ENCODE measurements around the gene HPSE2. TPM values are rescaled to one million over a fixed set of nuclear protein-coding genes. Genes with fewer than 3 reads are reported as not detected.

The HPSE2 gene
- total and polyA plus RNA-seq, 2 of the 13 experiments (the other 11 are each of a cell fraction or from before 2014, with no cell fraction given): 0.01 TPM; not detected in 1

GRCh38 chr10:98572594-98572993 is 663.1 kb downstream of the HPSE2 start:
- H3K36me3 ChIP-seq (replicated peaks in 1 of 2; ENCODE audit: control insufficient read depth in 1 of 2, insufficient read depth in 2 of 2, low read length in 2 of 2): no peaks in the 10 kb centered on the region
- CTCF ChIA-PET (ENCODE audit: low intra/inter-chr PET ratio, low total read pairs): no interaction called here
- POLR2A ChIA-PET: no interaction called here
- ATAC-seq (no peak), FAIRE-seq (no peak), DNase-seq (ENCODE audit: low spot score) (no peak)
- 3% methylated on average over 5 of the region's 5 CpGs for WGBS (ENCODE audit: low lambda C conversion rate)
- intact Hi-C loops (cut with micrococcal nuclease; ENCODE audit: unreplicated experiment) (no loop called here), in situ Hi-C loops (cut with HindIII; ENCODE audit: extremely low pct_ligation_motif_present, low pct_unique_long_range_greater_than_20kb) (no loop called here)
- no TSS peak for BruUV-seq (replicated peaks)
- no peaks in the 10 kb centered on the region; a peak in 1 of 5 replicates for H3K27me3 ChIP-seq (ENCODE audit: control insufficient read depth in 1 of 2, insufficient read depth in 2 of 2, low read length in 2 of 2)
- no peaks in the 10 kb centered on the region for H3K4me1 ChIP-seq (ENCODE audit: insufficient read depth, low read length)
- no peak overlapping the region for H3K4me2 ChIP-seq (ENCODE audit: low read depth, low read length)
- H3K9me3 ChIP-seq (ENCODE audit: low read length): no peaks in the 10 kb centered on the region
- no peak overlapping the region for H3K4me3 ChIP-seq (replicated peaks in 1 of 3; ENCODE audit: insufficient read depth in 1 of 3, low read depth in 2 of 3, low read length in 3 of 3)
- no peak overlapping the region for H3K9ac ChIP-seq (ENCODE audit: insufficient read depth, low read depth, low read length)
- H4K20me1 ChIP-seq (ENCODE audit: insufficient read depth, low read length): no peaks in the 10 kb centered on the region
- H3K27ac ChIP-seq (ENCODE audit: extremely low read length, insufficient read depth, low read length): no peak overlapping the region
- no peak overlapping the region for H2AFZ ChIP-seq (ENCODE audit: low read length)
- TF ChIP-seq NCOA5 (CRISPR knock-in tag; IDR thresholded peaks at IDR 0.05): no peak
- TF ChIP-seq HNRNPLL (IDR thresholded peaks at IDR 0.05; ENCODE audit: low read depth, low read length, poor library complexity, severe bottlenecking): no peak
- no peak for TF ChIP-seq MTF2 (CRISPR knock-in tag; IDR thresholded peaks at IDR 0.05; ENCODE audit: borderline replicate concordance)
- no peak for TF ChIP-seq ZNF776 (CRISPR knock-in tag; IDR thresholded peaks at IDR 0.05)
- no peak for TF ChIP-seq ZNF136 (CRISPR knock-in tag; IDR thresholded peaks at IDR 0.05; ENCODE audit: low read depth)
- no peak for TF ChIP-seq ZNF234 (CRISPR knock-in tag; conservative IDR thresholded peaks at IDR 0.05)
- TF ChIP-seq SP4 (CRISPR knock-in tag; IDR thresholded peaks at IDR 0.05): no peak
- TF ChIP-seq ZNF775 (CRISPR knock-in tag; IDR thresholded peaks at IDR 0.05; ENCODE audit: borderline replicate concordance): no peak
- no peak for TF ChIP-seq HIVEP1 (CRISPR knock-in tag; IDR thresholded peaks at IDR 0.05)
- no peak for TF ChIP-seq ATAD3A (CRISPR knock-in tag; IDR thresholded peaks at IDR 0.05)
- TF ChIP-seq, protein P1, sequence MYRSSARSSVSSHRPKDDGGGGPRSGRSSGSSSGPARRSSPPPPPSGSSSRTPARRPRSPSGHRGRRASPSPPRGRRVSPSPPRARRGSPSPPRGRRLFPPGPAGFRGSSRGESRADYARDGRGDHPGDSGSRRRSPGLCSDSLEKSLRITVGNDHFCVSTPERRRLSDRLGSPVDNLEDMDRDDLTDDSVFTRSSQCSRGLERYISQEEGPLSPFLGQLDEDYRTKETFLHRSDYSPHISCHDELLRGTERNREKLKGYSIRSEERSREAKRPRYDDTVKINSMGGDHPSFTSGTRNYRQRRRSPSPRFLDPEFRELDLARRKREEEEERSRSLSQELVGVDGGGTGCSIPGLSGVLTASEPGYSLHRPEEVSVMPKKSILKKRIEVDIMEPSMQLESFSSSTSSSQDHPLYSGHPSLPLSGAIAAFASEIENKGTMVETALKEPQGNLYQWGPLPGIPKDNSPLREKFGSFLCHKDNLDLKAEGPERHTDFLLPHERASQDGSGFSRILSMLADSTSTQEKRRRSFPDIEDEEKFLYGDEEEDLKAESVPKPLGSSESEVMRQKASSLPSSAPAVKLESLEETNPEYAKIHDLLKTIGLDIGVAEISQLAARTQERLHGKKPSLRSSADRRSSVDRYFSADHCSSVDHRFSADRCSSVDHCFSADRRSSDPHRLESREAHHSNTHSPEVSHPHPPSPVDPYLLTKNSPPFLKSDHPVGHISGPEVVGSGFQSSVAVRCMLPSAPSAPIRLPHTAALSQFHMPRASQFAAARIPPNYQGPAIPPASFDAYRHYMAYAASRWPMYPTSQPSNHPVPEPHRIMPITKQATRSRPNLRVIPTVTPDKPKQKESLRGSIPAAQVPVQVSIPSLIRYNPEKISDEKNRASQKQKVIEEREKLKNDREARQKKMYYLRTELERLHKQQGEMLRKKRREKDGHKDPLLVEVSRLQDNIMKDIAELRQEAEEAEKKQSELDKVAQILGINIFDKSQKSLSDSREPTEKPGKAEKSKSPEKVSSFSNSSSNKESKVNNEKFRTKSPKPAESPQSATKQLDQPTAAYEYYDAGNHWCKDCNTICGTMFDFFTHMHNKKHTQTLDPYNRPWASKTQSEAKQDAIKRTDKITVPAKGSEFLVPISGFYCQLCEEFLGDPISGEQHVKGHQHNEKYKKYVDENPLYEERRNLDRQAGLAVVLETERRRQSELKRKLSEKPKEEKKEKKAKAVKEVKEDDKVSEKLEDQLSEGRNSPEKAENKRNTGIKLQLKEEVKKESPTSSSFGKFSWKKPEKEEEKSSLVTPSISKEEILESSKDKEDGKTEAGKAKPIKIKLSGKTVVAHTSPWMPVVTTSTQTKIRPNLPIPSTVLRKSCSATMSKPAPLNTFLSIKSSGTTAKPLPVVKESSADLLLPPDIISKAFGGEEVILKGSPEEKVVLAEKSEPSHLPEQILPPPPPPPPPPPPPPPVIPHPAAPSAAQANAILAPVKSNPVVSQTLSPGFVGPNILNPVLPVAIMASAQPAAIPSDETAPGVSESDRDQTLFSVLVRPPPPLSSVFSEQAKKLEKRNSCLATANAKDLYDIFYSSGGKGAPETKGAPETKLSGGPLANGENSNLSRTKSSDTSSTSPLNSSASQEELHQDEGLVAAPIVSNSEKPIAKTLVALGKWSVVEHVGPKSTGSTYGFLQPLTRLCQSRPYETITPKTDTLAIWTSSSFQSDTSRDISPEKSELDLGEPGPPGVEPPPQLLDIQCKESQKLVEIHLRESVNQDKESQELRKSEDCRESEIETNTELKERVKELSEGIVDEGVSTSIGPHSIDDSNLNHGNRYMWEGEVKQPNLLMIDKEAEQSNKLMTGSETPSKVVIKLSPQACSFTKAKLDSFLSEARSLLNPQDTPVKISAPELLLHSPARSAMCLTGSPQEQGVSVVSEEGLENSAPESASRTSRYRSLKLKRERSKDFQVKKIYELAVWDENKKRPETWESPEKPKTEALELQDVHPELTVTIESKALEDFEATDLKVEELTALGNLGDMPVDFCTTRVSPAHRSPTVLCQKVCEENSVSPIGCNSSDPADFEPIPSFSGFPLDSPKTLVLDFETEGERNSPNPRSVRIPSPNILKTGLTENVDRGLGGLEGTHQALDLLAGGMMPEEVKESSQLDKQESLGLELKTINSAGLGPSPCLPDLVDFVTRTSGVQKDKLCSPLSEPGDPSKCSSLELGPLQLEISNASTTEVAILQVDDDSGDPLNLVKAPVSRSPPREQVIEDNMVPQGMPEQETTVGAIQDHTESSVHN (CRISPR knock-in tag; IDR thresholded peaks at IDR 0.05): no peak
- TF ChIP-seq FOXJ3 (CRISPR knock-in tag; IDR thresholded peaks at IDR 0.05; ENCODE audit: borderline replicate concordance): no peak
- TF ChIP-seq NFE2L2 (IDR thresholded peaks at IDR 0.05; ENCODE audit: low read length): no peak
- TF ChIP-seq AHR (CRISPR knock-in tag; IDR thresholded peaks at IDR 0.05): no peak
- TF ChIP-seq ZNF564 (CRISPR knock-in tag; IDR thresholded peaks at IDR 0.05): no peak
- H3K79me2 ChIP-seq (ENCODE audit: insufficient read depth, low read length): no peaks in the 10 kb centered on the region
